GM23338 (cell line): Measurements from ENCODE around the gene PPP6R1. TPM values are rescaled to one million over a fixed set of nuclear protein-coding genes. Genes with fewer than 3 reads are reported as not detected.

Experiments
- ATAC-seq: fragments of 200-7000 bp; cut with Tn5 transposase; 3 replicates; pipeline ENCODE4 v1.9.1; 2020
- DNase-seq: peaks from one replicate; pipeline ENCODE4 v3.0.0-alpha.2; 2015; ENCODE audit warnings: low spot score
- H2AFZ ChIP-seq: fragments of 200-600 bp; sonication (generic); 2 replicates; pipeline ENCODE4 v1.8.0; 2016; ENCODE audit warnings: antibody characterized with exemption, mild to moderate bottlenecking, moderate library complexity
- H3F3A ChIP-seq: fragments of 200-600 bp; sonication (generic); replicated peaks from 2 replicates; pipeline ENCODE4 v1.8.0; 2017; ENCODE audit warnings: antibody characterized with exemption, mixed run types, low read depth
- H3K27ac ChIP-seq: fragments of 200-600 bp; sonication (generic); 2 replicates; pipeline ENCODE4 v1.6.1; 2016; ENCODE audit warnings: low read depth
- H3K27me3 ChIP-seq: fragments of 200-600 bp; sonication (generic); 2 replicates; pipeline ENCODE4 v1.8.0; 2016; ENCODE audit warnings: mild to moderate bottlenecking, mixed run types, moderate library complexity; ENCODE audit not compliant: insufficient read depth
- H3K36me3 ChIP-seq: fragments of 200-600 bp; sonication (generic); 2 replicates; pipeline ENCODE4 v1.8.0; 2016; ENCODE audit warnings: mild to moderate bottlenecking; ENCODE audit not compliant: insufficient read depth
- H3K4me1 ChIP-seq: fragments of 200-600 bp; sonication (generic); 2 replicates; pipeline ENCODE4 v1.8.0; 2016; ENCODE audit warnings: mild to moderate bottlenecking, moderate library complexity; ENCODE audit not compliant: insufficient read depth
- H3K4me2 ChIP-seq: fragments of 200-600 bp; sonication (generic); 2 replicates; pipeline ENCODE4 v1.7.1; 2017; ENCODE audit warnings: mixed run types
- H3K4me3 ChIP-seq: fragments of 200-600 bp; sonication (generic); 2 replicates; pipeline ENCODE4 v1.6.1; 2016; ENCODE audit warnings: mixed run types
- H3K79me2 ChIP-seq: fragments of 200-600 bp; sonication (generic); replicated peaks from 2 replicates; pipeline ENCODE4 v1.8.0; 2017; ENCODE audit warnings: mild to moderate bottlenecking; ENCODE audit not compliant: insufficient read depth
- H3K9me2 ChIP-seq: fragments of 200-600 bp; sonication (generic); 2 replicates; pipeline ENCODE4 v1.8.0; 2017; ENCODE audit not compliant: insufficient read depth
- H4K20me1 ChIP-seq: fragments of 200-600 bp; sonication (generic); replicated peaks from 2 replicates; pipeline ENCODE4 v1.8.0; 2017; ENCODE audit warnings: mild to moderate bottlenecking; ENCODE audit not compliant: insufficient read depth
- H3K27ac Mint-ChIP-seq: 2 replicates; pipeline ENCODE4 v1.8.0; 2020; ENCODE audit warnings: inconsistent platforms, mild to moderate bottlenecking, moderate library complexity, mixed read lengths
- H3K27me3 Mint-ChIP-seq: 3 replicates; pipeline ENCODE4 v1.8.0; 2022; ENCODE audit warnings: low read depth, mild to moderate bottlenecking, moderate library complexity, mixed read lengths, inconsistent platforms; ENCODE audit not compliant: insufficient read depth, poor library complexity
- H3K36me3 Mint-ChIP-seq: 3 replicates; pipeline ENCODE4 v1.8.0; 2021; ENCODE audit warnings: low read depth, mild to moderate bottlenecking, inconsistent platforms, moderate library complexity, mixed read lengths
- H3K4me1 Mint-ChIP-seq: 3 replicates; pipeline ENCODE4 v1.8.0; 2020; ENCODE audit warnings: mild to moderate bottlenecking, inconsistent platforms, mixed read lengths
- H3K4me3 Mint-ChIP-seq: 3 replicates; pipeline ENCODE4 v1.8.0; 2021; ENCODE audit warnings: moderate library complexity, mild to moderate bottlenecking, inconsistent platforms, mixed read lengths
- H3K9me3 Mint-ChIP-seq: 3 replicates; pipeline ENCODE4 v1.8.0; 2020; ENCODE audit warnings: moderate library complexity, mild to moderate bottlenecking, inconsistent platforms, mixed read lengths
- CREB1 ChIP-seq: fragments of 250-450 bp; sonication (Bioruptor Pico); IDR thresholded peaks from 2 replicates; pipeline ENCODE4 v1.5.0; 2020; ENCODE audit warnings: low read depth, mild to moderate bottlenecking, moderate library complexity
- EZH2 ChIP-seq: fragments of 200-600 bp; sonication (generic); IDR thresholded peaks from one replicate; pipeline ENCODE4 v1.8.0; 2017; ENCODE audit warnings: antibody characterized with exemption, mild to moderate bottlenecking, low read depth; ENCODE audit not compliant: unreplicated experiment
- NANOG ChIP-seq: IDR thresholded peaks from 2 replicates; pipeline ENCODE4 v1.6.1; 2016; ENCODE audit warnings: antibody characterized with exemption, borderline replicate concordance
- POLR2AphosphoS5 ChIP-seq: IDR thresholded peaks from 2 replicates; pipeline ENCODE4 v1.6.1; 2016; ENCODE audit warnings: antibody characterized with exemption, low read depth
- ZNF114 ChIP-seq: fragments of 250-450 bp; sonication (Bioruptor Pico); IDR thresholded peaks from 2 replicates; pipeline ENCODE4 v1.5.0; 2020; ENCODE audit warnings: mild to moderate bottlenecking, moderate library complexity
- ZNF331 ChIP-seq: fragments of 250-450 bp; sonication (Bioruptor Pico); IDR thresholded peaks from 2 replicates; pipeline ENCODE4 v1.5.0; 2020; ENCODE audit warnings: low read depth, mild to moderate bottlenecking, moderate library complexity
- ZNF462 ChIP-seq: fragments of 250-450 bp; sonication (Bioruptor Pico); IDR thresholded peaks from 2 replicates; pipeline ENCODE4 v1.5.0; 2020; ENCODE audit warnings: mild to moderate bottlenecking, moderate library complexity
- polyA plus RNA-seq: library from polyadenylated mRNA; unstranded; fragments of >200 nt; fragmentation: Nextera tagmentation; extraction: Ambion mirVana; gene quantifications from 2 replicates; pipeline ENCODE4 v1.2.1, GENCODE V29; 2016
- total RNA-seq: library from RNA; depleted of rRNA; stranded (reverse); fragments of >200 nt; shearing (Covaris generic); gene quantifications from 2 replicates; pipeline ENCODE4 v1.2.3, GENCODE V29; 2014

PPP6R1 gene
- total and polyA plus RNA-seq, 2 experiments from 2014 or later, result 22.2 to 70.8 TPM

- TF ChIP-seq ZNF462 (no peak), POLR2AphosphoS5 (no peak), ZNF331 (CRISPR knock-in tag) (no peak)
Measured at GRCh38 chr19:55264531-55264930, 5.7 kb upstream of the PPP6R1 start (continued).

GRCh38 chr19:55262359-55262758 lies 3.5 kb upstream of the PPP6R1 start:
- H3K27me3 Mint-ChIP-seq, result peaks cover 11% of the 10 kb centered on the region
- no peak overlapping the region for H3K4me3 Mint-ChIP-seq
- TF ChIP-seq CREB1 (CRISPR knock-in tag), result no peak
- no peak for TF ChIP-seq NANOG
- TF ChIP-seq ZNF331 (CRISPR knock-in tag), result no peak
- no peak for TF ChIP-seq EZH2
- no peak for TF ChIP-seq ZNF462
- TF ChIP-seq ZNF114 (CRISPR knock-in tag), result no peak

More at GRCh38 chr19:55262359-55262758, 3.5 kb upstream of the PPP6R1 start:
- Histone ChIP-seq H3K36me3 (no peaks in the 10 kb centered on the region), H3K4me3 (no peak overlapping the region), H3K9me2 (0 out of 2 replicates have a peak, but pooled peaks cover 4% of the 10 kb centered on the region), H4K20me1 (peaks cover 7% of the 10 kb centered on the region; the same call in 1 of the 2 replicates), H3F3A (peaks cover 25% of the 10 kb centered on the region), H3K27ac (no peak overlapping the region), H2AFZ (no peak overlapping the region), H3K79me2 (peaks cover 12% of the 10 kb centered on the region), H3K27me3 (no peaks in the 10 kb centered on the region), H3K4me1 (peaks cover 11% of the 10 kb centered on the region), H3K4me2 (no peak overlapping the region)
- ATAC-seq (no peak), DNase-seq (no peak)
- Mint-ChIP-seq H3K4me1 (peaks cover 17% of the 10 kb centered on the region), H3K27ac (no peak overlapping the region), H3K36me3 (peaks cover 12% of the 10 kb centered on the region), H3K9me3 (peaks cover 8% of the 10 kb centered on the region)
